HG03108 (cell line): ENCODE data around the gene TRIO.
"Not testable (repeated sequence)": the region's sequence is repeated elsewhere in the genome, so short reads cannot be mapped to it uniquely, and the experiment has no call there.

Experiments used
- ATAC-seq: cut with Tn5 transposase; IDR thresholded peaks from one replicate; pipeline ENCODE4 v1.9.1; 2021; ENCODE audit warnings: moderate library complexity; ENCODE audit not compliant: unreplicated experiment

Gene TRIO

DNA sequence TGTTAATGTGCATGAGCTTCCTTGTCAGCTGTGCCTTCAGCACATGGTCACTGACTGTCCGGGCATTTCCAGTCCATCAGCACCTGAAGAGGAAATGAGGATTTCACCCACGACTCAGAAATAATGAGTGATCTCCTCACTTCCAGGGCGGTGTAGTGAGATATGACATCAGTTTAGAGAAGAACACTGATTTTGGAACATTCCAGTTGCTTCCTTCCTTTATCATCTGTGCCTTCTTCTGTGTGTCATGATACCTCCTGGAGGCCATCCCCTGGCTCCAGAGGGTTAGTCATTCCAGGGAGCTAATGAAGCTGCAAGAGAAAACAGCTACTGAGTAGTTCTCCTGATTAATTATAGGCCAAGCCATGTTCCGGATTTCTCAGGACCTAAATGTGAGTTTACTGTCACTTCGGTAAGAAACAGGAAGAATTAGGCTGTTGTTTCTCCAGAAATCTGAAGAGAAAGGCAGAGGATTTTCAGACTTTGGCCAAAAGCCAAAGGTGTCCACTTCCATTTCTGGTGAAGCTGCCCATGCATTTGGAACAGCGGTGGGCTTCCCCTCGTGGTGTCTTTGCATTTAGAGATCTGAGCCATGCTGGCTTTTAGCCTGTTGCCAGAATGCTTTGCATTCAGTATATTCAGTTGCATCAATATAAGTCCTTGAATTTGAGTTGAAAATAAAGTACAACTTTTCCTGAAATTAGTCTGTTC lies 277.1 kb downstream of the TRIO start:
- no peak for ATAC-seq

DNA sequence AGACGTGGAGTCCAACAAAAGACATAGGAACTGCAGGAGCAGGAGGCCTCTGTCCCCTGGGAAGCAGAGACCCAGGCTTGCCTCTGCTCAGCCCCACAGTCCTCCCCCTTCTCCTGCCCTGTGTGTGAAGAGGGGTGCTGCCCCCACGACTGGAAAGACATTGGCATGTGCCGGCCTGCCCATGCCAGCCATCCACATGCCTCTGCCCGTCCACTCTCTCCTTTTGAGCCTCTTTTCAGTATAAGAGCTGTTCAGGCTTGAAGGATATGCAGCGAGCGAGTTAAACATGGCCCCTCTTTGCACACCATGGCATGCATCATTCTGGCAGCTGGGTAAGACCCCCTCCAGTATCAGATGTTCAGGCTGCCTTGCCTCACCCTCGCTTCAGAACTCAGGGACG lies 278.7 kb downstream of the TRIO start:
- no peak for ATAC-seq

DNA sequence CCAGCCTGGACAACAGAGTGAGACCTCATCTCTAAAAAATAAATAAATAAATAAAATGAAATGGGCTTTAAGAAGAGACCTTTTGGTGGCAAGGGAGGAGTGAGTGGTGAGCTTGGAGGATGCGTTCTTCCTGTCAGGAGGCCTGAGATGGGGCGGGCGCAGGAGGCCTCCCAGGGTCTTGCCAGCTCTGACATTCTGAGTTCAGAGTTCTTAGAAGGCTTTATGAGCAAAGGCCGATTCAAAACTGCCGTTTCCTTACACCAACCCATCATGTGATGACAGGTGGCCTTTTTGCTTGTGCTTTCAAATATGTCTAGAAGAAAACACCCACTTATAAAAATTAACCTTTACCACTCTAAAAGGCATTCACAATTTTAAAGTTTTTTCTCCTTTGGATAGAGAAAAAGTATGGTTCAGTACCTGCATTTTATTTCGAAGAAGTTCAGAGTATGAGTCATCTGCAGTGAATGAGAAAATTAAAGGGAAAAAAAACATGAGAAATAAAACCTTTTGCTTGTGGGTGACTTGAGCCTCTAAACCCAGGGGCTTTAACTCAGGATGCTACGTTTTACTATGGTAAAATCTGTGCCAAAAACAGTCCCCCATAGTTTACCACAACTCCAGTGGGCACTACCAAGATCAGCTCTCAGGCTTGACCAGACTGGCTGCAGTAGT lies 281.0 kb downstream of the TRIO start:
- ATAC-seq, result no peak

DNA sequence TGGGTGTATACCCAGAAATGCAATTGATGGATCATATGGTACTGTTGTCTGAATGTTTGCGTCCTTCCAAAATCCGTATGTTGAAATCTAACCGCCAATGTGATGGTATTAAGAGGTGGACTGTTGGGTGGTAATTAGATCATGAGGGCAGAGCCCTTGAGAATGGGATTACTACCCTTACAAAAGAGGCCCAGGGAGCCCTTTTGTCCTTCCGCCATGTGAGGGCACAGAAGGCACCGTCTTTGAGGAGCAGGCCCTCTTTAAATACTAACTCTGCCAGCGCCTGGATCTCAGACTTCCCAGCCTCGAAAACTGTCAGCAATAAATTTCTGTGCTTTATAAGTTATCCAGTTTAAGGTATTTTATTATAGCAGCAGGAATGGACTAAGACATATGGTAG lies 282.4 kb downstream of the TRIO start:
- ATAC-seq, result no peak

DNA sequence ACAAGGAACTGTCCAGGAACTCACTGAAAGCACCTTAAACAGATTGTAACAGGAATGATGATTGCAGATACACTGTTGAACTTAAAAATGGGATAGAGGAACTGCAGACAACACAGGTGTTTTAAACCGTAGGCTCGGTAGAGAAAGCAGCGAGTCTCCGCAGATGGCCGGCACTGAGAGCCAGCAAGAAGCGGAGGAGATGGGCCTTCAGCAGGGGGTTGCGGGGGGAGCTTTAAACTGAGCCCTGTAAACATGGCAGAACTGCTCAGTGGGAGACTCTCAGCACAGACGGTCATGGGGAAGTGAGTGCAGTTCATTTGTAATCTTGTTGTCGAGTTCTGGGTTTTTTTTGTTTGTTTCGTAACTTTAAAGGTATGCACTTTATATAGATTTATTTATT lies 283.4 kb downstream of the TRIO start:
- ATAC-seq, result no peak

DNA sequence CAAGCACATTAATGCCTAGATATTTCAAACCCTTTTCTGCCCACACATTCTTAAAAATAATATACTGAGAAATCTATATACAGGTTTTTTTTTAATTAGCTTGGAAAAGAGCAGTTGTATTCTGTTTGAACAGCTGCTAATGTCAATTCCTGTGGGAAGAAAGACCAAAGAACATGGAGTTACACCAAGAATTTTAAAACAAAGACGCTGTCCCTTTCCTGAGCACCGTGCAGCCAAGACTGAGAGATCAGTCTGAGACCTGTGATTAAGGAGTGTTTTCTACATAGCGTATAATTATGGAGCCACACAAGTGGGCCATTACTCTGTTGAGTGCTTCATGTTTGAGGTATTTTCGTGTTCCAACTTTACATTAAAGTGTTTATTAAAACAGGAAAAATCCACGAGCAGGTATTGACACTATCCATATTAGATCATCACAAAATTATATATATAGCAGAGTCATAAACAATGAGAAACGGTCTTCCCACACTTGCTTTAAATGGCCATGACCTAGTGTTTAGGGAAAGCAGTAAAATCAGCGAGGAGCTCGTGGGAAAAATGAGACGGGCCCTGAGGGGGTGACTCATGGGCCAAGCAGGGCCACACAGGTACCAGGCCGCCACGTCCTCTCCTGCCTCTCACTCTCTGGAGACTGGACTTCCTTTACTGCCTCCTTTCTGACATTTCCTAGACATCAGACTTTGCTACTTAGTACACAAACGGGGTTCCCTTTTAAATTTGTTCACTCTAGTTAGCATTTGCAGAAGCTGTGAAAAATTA lies 285.4 kb downstream of the TRIO start:
- no peak for ATAC-seq

DNA sequence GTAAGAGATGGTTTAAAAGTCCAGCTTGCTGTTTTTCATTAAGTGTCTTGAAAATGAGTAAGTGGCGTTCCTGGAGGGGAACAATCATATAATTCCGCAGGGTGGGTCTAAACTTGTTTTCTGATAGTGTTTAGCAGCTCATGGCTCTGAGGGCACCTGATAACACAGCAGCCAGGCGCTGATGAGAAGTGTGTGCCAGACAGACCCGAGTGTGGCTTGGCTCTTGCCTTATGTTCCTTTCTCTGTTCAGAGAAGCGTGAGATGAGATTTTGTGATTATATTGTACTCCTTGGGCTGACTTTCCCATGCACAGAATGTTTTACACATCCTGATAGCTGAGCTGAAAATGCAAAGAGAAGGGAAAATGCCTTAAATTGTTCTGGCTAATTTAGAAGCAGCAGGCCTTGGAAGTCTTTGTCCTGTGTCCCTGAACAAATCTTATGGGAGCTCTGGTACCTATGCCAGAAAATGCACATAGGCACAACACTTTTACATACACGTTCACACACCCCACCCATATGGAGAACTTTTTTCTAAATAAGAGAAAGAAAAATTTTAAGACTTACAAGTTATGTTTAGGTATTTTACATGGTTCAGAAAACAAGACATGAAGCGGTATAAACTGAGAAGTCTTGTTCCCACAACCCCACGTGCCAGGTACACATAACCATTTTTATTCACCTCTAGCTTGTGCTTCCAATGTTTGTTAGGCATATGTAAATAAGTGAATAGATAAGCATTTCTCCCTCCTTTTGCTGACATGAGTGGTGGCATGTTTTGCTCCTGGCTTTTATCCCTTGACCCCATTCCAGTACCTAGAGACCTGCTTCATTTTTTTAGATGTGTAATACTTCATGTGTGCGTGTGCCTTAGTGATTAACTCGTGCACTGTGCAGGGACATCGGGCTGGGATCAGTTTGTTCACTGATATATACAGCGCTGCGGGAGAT lies 286.2 kb downstream of the TRIO start:
- ATAC-seq, result no peak

DNA sequence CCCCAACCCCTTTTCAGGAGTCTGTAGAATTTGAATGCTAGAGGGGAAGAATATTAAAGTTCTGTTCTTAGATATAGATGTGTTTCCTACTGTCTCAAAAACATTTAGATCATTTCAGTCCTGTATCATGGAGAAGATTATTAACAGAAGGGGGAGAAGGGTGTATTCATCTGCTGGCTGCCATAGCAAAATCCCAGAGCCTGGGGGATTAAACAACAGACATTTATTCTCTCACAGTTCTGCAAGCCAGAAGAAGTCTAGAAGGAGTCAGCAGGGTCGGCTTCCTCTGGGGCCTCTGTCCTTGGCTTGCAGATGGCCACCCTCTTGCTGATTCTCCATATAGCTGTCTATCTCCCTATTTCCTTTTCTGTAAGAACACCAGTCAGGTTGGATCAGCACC lies 288.4 kb downstream of the TRIO start:
- no peak for ATAC-seq

DNA sequence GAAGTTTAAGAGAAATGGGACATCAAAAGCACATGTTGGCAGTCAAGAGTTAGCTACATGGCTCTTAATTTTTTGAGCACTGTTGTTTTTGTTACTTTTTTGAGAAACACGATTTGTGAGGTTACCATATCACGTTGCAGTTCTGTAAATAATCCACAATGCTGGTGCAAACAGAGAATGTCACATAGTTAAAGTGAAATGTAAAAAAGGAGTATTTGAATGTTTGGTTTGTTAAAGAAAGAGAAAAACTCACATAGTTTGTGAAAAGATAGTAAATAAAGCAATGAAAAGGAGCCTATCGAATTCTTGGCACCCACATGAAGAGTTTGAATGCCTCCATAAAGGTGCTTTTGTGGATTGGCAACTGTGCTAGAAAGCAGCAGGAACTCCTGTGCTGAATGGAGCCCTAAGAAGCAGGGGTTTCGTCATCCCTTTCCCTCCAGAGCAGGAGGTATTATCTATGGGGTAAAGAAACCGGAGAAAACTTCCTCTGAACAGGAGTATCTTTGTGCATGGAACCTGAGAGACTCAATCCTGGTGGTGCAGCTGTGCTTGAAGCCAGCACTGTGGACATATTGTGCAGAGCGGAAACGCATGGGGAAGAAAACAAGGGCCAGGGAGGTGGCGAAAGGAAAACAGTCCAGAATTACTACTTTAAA lies 289.9 kb downstream of the TRIO start:
- ATAC-seq, result no peak

DNA sequence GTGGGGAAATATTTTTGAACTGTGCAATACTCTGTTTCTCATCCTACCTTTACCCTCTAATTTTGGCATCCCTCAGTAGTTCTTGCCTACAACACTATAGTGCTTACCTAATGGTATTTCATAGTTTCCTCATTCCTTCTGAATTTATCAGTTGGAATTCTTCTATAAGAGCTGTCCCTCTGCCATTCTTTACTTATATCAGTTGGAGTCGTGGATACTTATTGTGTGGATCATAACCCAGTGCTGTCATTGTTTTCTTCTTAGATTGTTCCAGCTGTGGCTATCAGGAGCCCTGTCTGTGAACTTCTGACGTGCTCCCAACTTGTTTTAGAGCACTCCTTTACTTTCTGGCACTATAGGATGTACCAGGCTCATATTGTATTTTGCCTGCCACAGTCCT lies 292.3 kb downstream of the TRIO start:
- ATAC-seq, result no peak

DNA sequence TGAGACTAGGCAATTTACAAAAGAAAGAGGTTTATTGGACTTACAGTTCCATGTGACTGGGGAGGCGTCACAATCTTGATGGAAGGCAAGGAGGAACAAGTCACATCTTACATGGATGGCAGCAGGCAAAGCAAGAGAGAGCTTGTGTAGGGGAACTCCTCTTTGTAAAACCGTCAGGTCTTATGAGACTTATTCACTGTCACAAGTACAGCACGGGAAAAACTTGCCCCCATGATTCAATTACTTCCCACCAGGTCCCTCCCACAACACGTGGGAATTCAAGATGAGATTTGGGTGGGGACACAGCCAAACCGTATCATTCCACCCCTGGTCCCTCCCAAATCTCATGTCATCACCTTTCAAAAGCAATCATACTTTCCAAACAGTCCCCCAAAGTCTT lies 293.0 kb downstream of the TRIO start:
- ATAC-seq, result not testable (repeated sequence)

DNA sequence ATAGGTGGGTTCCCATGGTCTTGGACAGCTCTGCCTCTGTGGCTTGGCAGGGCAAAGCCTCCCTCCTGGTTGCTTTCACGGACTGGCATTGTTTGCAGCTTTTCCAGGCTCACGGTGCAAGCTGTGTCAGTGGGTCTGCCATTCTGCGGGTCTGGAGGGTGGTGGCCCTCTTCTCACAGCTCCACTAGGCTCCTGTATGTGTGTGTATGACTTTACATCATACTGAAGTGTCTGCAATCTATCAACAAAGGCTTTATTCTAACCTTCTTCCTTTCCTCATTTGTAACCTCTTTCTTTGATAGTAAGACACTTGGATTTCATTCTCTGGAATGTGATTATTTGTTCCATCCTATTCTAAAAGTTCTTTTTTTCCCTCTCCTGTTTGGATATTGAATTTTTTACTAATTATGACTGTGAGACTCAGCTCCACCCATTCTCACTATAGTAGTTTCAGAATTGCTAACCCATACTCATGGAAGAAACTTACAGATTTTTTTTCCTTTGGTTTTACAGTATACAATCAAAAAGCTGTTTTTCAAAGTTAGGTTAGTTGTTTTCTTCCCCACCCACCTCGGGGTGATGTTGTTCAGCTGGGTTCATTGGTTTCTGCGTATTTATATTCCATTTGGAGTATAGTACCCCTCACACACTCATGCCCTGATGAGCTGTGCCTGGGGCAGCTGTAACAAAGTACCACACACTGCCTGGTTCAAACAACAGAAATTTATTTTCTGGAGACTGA lies 293.8 kb downstream of the TRIO start:
- ATAC-seq, result no peak

DNA sequence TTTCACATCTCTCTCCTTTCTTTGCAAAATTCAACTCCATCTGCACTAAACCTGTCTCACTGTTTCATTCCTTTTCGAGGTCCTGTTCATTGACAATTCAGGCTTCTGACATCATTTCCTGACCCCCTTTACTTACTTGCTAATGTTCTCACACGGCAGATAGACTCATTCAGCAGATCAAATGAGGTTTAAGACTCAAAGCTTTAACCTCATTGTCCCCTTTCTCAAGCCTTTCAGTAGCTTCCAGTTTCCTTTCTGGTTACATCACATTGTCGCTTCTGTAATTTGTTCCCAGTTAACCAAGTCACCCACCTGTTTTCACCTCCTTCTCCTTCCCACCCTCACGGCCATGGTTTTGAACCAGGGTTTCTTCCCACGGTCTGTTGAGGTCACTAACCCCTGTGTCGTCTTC lies 295.1 kb downstream of the TRIO start:
- no peak for ATAC-seq

DNA sequence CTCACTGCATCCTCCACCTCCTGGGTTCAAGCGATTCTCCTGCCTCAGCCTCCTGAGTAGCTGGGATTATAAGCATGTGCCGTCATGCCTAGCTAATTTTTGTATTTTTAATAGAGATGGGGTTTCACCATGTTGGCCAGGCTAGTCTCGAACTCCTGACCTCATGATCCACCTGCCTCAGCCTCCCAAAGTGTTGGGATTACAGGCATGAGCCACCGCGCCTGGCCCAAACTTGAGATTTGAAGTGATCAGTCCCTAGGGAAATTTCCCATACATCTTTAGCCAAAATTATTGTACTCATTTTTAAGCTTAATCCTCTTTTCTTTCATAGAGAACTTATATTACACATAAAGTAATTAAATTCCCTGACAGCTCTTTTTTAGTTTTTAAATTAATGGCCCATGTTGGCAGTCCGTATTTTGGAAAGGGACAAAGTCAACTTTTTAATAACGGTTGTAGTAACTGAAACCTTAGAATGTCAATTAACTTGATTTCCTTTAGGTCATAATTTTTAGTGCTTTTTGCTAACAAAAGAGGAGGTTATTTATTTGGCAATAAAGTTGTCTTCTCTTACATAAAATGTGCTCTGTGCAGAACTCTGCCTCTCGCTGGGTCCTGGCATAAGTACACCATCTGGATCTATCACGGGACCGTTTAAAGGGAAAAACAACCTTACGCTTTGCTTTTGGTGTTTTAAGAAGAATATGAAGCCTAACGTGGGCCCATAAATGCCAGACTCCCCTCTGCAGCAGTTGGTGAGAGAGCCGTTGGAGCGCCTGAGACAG lies 296.1 kb downstream of the TRIO start:
- no peak for ATAC-seq

DNA sequence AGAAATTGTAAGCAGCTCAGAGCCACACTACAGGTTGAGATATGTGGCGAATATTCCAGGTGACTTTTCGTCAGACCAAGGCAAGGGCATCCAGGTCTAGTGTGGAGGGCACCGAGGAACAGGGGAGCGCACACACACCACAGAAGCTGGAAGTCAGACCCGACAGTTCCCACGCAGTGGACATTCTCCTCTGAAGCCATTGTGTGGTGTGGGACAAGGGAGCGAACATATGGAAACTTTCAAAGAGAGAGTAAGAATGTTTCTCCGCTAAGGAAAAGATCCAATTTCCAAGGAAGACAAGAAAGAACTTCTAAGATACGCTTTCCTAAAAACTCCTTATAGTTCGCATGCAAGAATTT lies 297.1 kb downstream of the TRIO start:
- no peak for ATAC-seq

DNA sequence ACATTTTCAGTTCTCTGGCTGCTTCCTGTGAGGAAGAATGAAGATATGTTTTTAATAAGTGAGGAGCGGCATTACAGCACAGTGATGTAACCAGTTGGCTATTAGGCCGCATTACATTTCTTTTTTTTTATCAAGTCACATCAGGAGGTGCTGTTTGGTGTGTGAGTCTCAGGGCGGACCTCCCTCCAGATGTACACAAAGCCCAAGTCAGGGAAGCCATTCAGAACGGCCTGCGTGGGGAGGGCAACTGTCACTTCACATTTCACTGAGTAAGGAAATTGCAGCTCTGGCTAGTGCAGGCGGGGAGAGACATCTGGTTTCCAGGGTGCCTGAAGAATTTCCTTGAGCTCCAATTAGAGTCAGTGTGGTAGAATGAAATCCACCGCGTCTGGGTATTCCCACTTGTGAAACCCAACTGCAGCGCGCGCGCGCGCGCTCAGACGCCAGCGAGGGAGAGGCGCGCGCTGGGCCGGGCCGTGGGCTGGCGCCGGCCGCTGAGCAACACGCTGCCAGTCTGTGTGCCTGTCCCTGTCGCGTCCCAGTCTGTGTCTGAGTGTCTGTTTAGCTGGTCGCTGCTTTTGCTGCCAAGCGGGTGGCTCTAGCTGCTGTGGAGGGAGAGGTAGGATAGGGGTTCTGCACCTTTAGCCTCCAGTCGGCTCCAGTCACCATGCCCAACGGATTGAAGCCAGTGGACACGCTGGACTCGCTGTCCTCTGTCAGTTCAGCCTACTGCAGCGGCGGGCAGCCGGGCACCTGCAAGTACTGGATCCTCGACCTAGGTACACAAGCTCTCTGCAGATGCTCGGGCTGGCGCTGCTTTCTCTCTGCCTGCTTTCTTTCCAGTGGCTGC lies 297.7 kb downstream of the TRIO start:
- no peak for ATAC-seq

DNA sequence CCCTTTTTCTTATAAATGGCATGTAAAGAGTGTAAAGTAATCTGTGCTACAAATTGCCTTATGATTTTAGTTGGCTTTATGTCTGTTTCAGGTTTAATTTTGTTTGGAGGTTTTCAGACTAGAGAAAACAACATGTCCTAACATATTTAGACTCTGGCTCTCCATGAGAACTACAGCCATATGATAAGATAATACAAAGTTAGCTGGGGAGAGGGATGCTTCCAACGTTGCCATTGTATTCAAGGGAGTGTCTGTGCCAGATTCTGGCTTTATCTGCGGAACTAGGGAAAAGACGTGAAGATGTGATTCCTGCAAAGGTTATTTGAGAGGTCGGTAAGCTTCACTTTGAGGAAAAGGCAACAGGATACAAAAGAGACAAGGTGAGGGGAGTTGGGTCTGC lies 298.5 kb downstream of the TRIO start:
- ATAC-seq, result no peak

DNA sequence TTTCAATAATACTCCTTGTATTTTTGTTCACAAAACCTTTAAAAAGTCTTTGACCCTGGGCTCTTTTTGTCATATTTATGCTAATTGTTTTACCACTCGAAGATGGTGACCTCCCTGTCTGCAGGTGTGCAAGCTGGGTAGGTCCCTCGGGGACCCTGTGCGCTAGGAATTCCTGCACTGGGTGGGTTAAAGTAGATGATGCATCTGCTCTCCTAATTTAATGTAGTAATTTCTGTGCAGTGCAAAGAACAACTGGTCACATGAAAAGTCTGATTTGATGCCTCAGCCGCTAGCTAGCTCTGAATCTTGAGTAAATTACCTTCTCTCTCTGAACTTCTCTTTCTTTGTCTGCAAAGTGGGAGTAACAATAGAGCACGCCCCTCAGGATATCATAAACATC lies 299.4 kb downstream of the TRIO start:
- ATAC-seq, result no peak
